ENCODE measurements around the gene MACROD1. TPM values are rescaled to one million over a fixed set of nuclear protein-coding genes. Genes with fewer than 3 reads are reported as not detected.

MACROD1 gene
- total and polyA plus RNA-seq, 9 of the 15 experiments (the other 6 are each of a cell fraction or from before 2014, with no cell fraction given) = 1.1 to 60.0 (median 26.4) TPM

DNA sequence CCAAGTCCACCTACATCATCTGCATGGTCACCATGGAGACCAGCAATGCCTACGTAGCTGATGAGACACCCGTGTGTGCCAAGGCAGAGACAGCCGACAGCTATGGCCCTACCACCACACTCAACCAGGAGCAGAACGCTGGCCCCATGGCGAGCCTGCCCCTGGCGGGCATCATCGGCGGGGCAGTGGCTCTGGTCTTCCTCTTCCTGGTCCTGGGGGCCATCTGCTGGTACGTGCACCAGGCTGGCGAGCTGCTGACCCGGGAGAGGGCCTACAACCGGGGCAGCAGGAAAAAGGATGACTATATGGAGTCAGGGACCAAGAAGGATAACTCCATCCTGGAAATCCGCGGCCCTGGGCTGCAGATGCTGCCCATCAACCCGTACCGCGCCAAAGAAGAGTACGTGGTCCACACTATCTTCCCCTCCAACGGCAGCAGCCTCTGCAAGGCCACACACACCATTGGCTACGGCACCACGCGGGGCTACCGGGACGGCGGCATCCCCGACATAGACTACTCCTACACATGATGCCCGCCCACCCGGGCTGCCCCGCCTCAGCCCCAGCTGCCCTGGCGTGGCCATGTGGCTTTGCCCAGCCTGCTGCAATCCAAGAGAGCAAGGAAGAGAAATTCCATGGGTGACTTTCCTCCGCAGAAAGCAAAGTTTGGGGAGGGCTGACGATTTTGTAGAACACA is 48.0 kb downstream of the MACROD1 start:
- H3K9me3 ChIP-seq (replicated peaks; ENCODE audit: control insufficient read depth, insufficient read depth, low read depth, low read length) = no peaks in the 10 kb centered on the region
- no TSS peak for BruUV-seq (replicated peaks)
- H3K27me3 ChIP-seq (ENCODE audit: control insufficient read depth in 2 of 2, insufficient read depth in 2 of 2, low read length in 2 of 2) = no peaks in the 10 kb centered on the region
- POLR2A ChIA-PET = interaction anchor here (0.7 kb wide), 1 partner anchor 11 kb away, joined by 3 read pairs; no protein-coding TSS in a partner anchor
- no peaks in the 10 kb centered on the region; the same call in 2 of the 3 replicates for H3K79me2 ChIP-seq (ENCODE audit: control insufficient read depth, insufficient read depth, low read length)
- 89% methylated on average over 30 of the region's 32 CpGs for WGBS (ENCODE audit: insufficient coverage, low coverage, missing lambda C conversion rate)
- DNase-seq (ENCODE audit: extremely low read depth in 1 of 4, low spot score in 3 of 4) = no peak
- no peaks in the 10 kb centered on the region for H3K36me3 ChIP-seq (ENCODE audit: control insufficient read depth, insufficient read depth, low read length)
- peaks cover 4% of the 10 kb centered on the region for H3K9me1 ChIP-seq (ENCODE audit: control insufficient read depth, insufficient read depth, low read length)
- no peak overlapping the region for H3K9ac ChIP-seq (ENCODE audit: insufficient read depth in 1 of 2, low read depth in 2 of 2, low read length in 2 of 2)
- peaks cover 0 to 19% of the 10 kb centered on the region in 2 experiments; a peak in 1 of 5 replicates for H3K4me1 ChIP-seq (replicated peaks in 1 of 2; ENCODE audit: control insufficient read depth in 2 of 2, insufficient read depth in 2 of 2, low read length in 2 of 2)
- CTCF ChIA-PET (ENCODE audit: low intra/inter-chr PET ratio) = interaction anchor here (0.7 kb wide), 1 partner anchor 30 kb away, joined by 3 read pairs; no protein-coding TSS in a partner anchor
- peaks cover 12% of the 10 kb centered on the region for H4K20me1 ChIP-seq (replicated peaks; ENCODE audit: control insufficient read depth, insufficient read depth, low read length)
- TF ChIP-seq, protein P1, sequence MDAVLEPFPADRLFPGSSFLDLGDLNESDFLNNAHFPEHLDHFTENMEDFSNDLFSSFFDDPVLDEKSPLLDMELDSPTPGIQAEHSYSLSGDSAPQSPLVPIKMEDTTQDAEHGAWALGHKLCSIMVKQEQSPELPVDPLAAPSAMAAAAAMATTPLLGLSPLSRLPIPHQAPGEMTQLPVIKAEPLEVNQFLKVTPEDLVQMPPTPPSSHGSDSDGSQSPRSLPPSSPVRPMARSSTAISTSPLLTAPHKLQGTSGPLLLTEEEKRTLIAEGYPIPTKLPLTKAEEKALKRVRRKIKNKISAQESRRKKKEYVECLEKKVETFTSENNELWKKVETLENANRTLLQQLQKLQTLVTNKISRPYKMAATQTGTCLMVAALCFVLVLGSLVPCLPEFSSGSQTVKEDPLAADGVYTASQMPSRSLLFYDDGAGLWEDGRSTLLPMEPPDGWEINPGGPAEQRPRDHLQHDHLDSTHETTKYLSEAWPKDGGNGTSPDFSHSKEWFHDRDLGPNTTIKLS (IDR thresholded peaks at IDR 0.05; ENCODE audit: borderline replicate concordance, low read depth) = no peak
- TF ChIP-seq ZNF639 (CRISPR knock-in tag; conservative IDR thresholded peaks at IDR 0.05 in 1 of 2, IDR thresholded peaks at IDR 0.05 in 1 of 2) (no peak), PCBP2 (IDR thresholded peaks at IDR 0.05; ENCODE audit: low read depth, low read length, poor library complexity, severe bottlenecking) (no peak)
- no peak for ATAC-seq
- in situ Hi-C loops (cut with MboI) = no loop called here
- H2AFZ ChIP-seq (ENCODE audit: low read depth, low read length) = no peak overlapping the region
- no peak overlapping the region for H3K4me2 ChIP-seq (ENCODE audit: insufficient read depth, low read length)
- intact Hi-C loops (cut with micrococcal nuclease) = no loop called here
- H3K27ac ChIP-seq (ENCODE audit: extremely low read depth, low read depth, low read length) = no peak overlapping the region
- H3K4me3 ChIP-seq = no peak overlapping the region
- FAIRE-seq = no peak
